ENCODE measurements around the gene AIMP1.

DNA sequence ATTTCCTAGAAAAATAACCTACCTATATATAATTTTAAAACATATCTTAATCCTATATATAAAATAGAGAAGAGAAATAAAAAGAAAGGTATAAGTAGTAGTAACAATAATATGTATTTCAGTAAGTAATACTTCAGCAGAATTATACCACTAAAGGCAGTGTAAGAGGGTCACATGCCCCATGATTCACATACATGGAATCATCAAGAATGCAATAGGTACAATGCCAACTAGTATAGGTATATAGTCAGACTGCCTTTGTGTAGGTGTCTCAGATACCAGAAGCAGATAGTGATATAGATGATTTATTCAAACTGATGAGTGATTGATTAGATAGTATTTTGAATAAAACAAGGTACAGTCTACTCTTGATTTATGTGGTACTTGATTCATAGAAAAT, 9.4 kb downstream of the AIMP1 start:
- TF ChIP-seq FOSL1 (CRISPR knock-in tag; IDR thresholded peaks at IDR 0.05; ENCODE audit: borderline replicate concordance) (no peak), FLYWCH1 (CRISPR knock-in tag; IDR thresholded peaks at IDR 0.05) (no peak), STAT5B (CRISPR knock-in tag; IDR thresholded peaks at IDR 0.05) (no peak), SETDB1 (CRISPR knock-in tag; IDR thresholded peaks at IDR 0.05; ENCODE audit: borderline replicate concordance) (no peak), HDAC2 (CRISPR knock-in tag; IDR thresholded peaks at IDR 0.05) (no peak), MXI1 (IDR thresholded peaks at IDR 0.05; ENCODE audit: borderline replicate concordance, low read depth, low read length) (no peak), ZNF878 (CRISPR knock-in tag; IDR thresholded peaks at IDR 0.05) (no peak), POLR2A (IDR thresholded peaks at IDR 0.05; ENCODE audit: insufficient read depth in 1 of 2, low read depth in 2 of 2, low read length in 2 of 2) (no peak), HNRNPH1 (optimal IDR thresholded peaks at IDR 0.05; ENCODE audit: low read depth, low read length) (no peak), ZNF350 (CRISPR knock-in tag; IDR thresholded peaks at IDR 0.05; ENCODE audit: borderline replicate concordance, low read depth) (no peak), TCF7L2 (IDR thresholded peaks at IDR 0.05; ENCODE audit: low read depth, low read length) (no peak), TP53 (CRISPR knock-in tag; conservative IDR thresholded peaks at IDR 0.05) (no peak)

Measured in HepG2 (cell line).